K562 (cell line): ENCODE data around the gene ADORA2A. TPM values are rescaled to one million over a fixed set of nuclear protein-coding genes. Genes with fewer than 3 reads are reported as not detected.

Experiments
- ATAC-seq: fragments of 200-7000 bp; cut with Tn5 transposase; 3 replicates; pipeline ENCODE4 v1.9.1; 2020; ENCODE audit warnings: moderate library complexity
- BruUV-seq: library from RNA; stranded (reverse); fragments of 400-500 nt; replicated peaks from 2 replicates; lab custom pipeline; 2021; lab: Mats Ljungman, UMichigan
- CTCF ChIA-PET: fragments of 300-600 bp; formaldehyde crosslinking; extraction: SDS; loops from one replicate; lab custom pipeline; 2021; ENCODE audit warnings: low intra/inter-chr PET ratio; lab: Yijun Ruan, JAX
- POLR2A ChIA-PET: fragments of 300-600, 350-650 bp; sonication (Branson Sonifier 250); formaldehyde crosslinking; extraction: SDS; loops from one replicate; lab custom pipeline; 2021; ENCODE audit warnings: antibody characterized with exemption, inconsistent platforms; lab: Yijun Ruan, JAX
- DNase-seq, 4 experiments: peaks; one replicate each; pipeline versions ENCODE4 v3.0.0 to v3.0.0-alpha.2; 2011 to 2018; ENCODE audit warnings: low spot score in 3 of 4, mixed read lengths in 3 of 4; ENCODE audit errors: extremely low read depth in 1 of 4
- FAIRE-seq: peaks from 2 replicates; lab custom pipeline; 2011; peaks lifted over from hg19 to GRCh38; lab: Jason Lieb, UNC
- H2AFZ ChIP-seq: 2 replicates; pipeline ENCODE4 v1.6.0; 2011; ENCODE audit warnings: low read depth, low read length, control low read depth, inconsistent platforms
- H3K27ac ChIP-seq: fragments of 200-600 bp; 3 replicates; pipeline ENCODE4 v1.8.0; 2011; ENCODE audit warnings: low read depth, mild to moderate bottlenecking, control low read depth, inconsistent platforms, low read length, moderate library complexity, mixed read lengths; ENCODE audit errors: extremely low read depth
- H3K27me3 ChIP-seq, 2 experiments: fragments of 300-600 bp in 1 of 2; 2 replicates in 1 of 2; 3 replicates in 1 of 2; pipeline versions ENCODE4 v1.6.0 to v1.8.0; 2011; ENCODE audit warnings: inconsistent platforms in 2 of 2, low read length in 2 of 2, mild to moderate bottlenecking in 1 of 2, mixed read lengths in 1 of 2, moderate library complexity in 1 of 2; ENCODE audit not compliant: control insufficient read depth in 2 of 2, insufficient read depth in 2 of 2
- H3K36me3 ChIP-seq: fragments of 300-600 bp; 3 replicates; pipeline ENCODE4 v1.8.0; 2011; ENCODE audit warnings: mild to moderate bottlenecking, low read length, inconsistent platforms; ENCODE audit not compliant: control insufficient read depth, insufficient read depth
- H3K4me1 ChIP-seq, 2 experiments: fragments of 200-600 bp in 1 of 2; replicated peaks in 1 of 2; 2 replicates in 1 of 2; 3 replicates in 1 of 2; pipeline versions ENCODE4 v1.5.1 to v1.8.0; 2011; ENCODE audit warnings: inconsistent platforms in 2 of 2, low read length in 2 of 2, mild to moderate bottlenecking in 1 of 2, mixed read lengths in 1 of 2, moderate library complexity in 1 of 2; ENCODE audit not compliant: control insufficient read depth in 2 of 2, insufficient read depth in 2 of 2
- H3K4me2 ChIP-seq: 2 replicates; pipeline ENCODE4 v1.6.1; 2011; ENCODE audit warnings: low read length, control low read depth, inconsistent platforms, mixed read lengths; ENCODE audit not compliant: insufficient read depth
- H3K4me3 ChIP-seq: fragments of 200-600 bp; sonication (generic), shearing (Covaris generic); 2 replicates; pipeline ENCODE4 v1.5.1; 2016; ENCODE audit warnings: control low read depth, inconsistent platforms
- H3K79me2 ChIP-seq: fragments of 200-600 bp; 3 replicates; pipeline ENCODE4 v1.8.0; 2011; ENCODE audit warnings: low read length, inconsistent platforms; ENCODE audit not compliant: control insufficient read depth, insufficient read depth
- H3K9ac ChIP-seq, 2 experiments: 2 replicates each; pipeline versions ENCODE4 v1.6.0 to v1.6.1; 2011; ENCODE audit warnings: low read depth in 2 of 2, low read length in 2 of 2, control low read depth in 1 of 2, inconsistent platforms in 1 of 2, mild to moderate bottlenecking in 1 of 2, mixed read lengths in 1 of 2; ENCODE audit not compliant: insufficient read depth in 1 of 2
- H3K9me1 ChIP-seq: one replicate; pipeline ENCODE4 v1.6.0; 2011; ENCODE audit warnings: inconsistent platforms, mild to moderate bottlenecking, low read length, moderate library complexity; ENCODE audit not compliant: control insufficient read depth, insufficient read depth
- H3K9me3 ChIP-seq: replicated peaks from 2 replicates; pipeline ENCODE4 v1.5.1; 2011; ENCODE audit warnings: low read depth, low read length, inconsistent platforms; ENCODE audit not compliant: control insufficient read depth, insufficient read depth
- H4K20me1 ChIP-seq: replicated peaks from 2 replicates; pipeline ENCODE4 v1.6.1; 2011; ENCODE audit warnings: low read length, inconsistent platforms, mixed read lengths; ENCODE audit not compliant: control insufficient read depth, insufficient read depth
- ADNP ChIP-seq: fragments of 200-800 bp; sonication (Bioruptor generic); IDR thresholded peaks from 2 replicates; pipeline ENCODE4 v1.6.1; 2016; ENCODE audit warnings: missing genetic modification characterization, missing compliant biosample characterization
- BCOR ChIP-seq: fragments of 450-650 bp; IDR thresholded peaks from 2 replicates; pipeline ENCODE4 v1.6.1; 2016
- CBFA2T3 ChIP-seq: fragments of 450-650 bp; IDR thresholded peaks from 2 replicates; pipeline ENCODE4 v1.6.1; 2017
- CBFB ChIP-seq: sonication (generic); formaldehyde crosslinking; IDR thresholded peaks from 2 replicates; pipeline ENCODE4 v1.4.0; 2020; ENCODE audit warnings: mild to moderate bottlenecking, missing genetic modification reagents
- MEF2A ChIP-seq: IDR thresholded peaks from 2 replicates; pipeline ENCODE4 v1.6.1; 2011; ENCODE audit warnings: low read depth, mild to moderate bottlenecking, low read length, moderate library complexity; ENCODE audit not compliant: control insufficient read depth
- MYBL2 ChIP-seq, 2 experiments: fragments of 450-650 bp in 1 of 2; sonication (generic) in 1 of 2; formaldehyde crosslinking in 1 of 2; IDR thresholded peaks; 2 replicates each; pipeline versions ENCODE4 v1.6.1 to v1.8.1; 2017 to 2022; ENCODE audit warnings: borderline replicate concordance in 1 of 2, inconsistent platforms in 1 of 2, low read depth in 1 of 2, mild to moderate bottlenecking in 1 of 2, missing genetic modification reagents in 1 of 2, moderate library complexity in 1 of 2
- PTRF ChIP-seq: fragments of 450-650 bp; IDR thresholded peaks from 2 replicates; pipeline ENCODE4 v1.6.1; 2016; ENCODE audit warnings: mild to moderate bottlenecking, missing genetic modification characterization, missing compliant biosample characterization
- RBM25 ChIP-seq: fragments of 200-400 bp; formaldehyde crosslinking; IDR thresholded peaks from 2 replicates; pipeline ENCODE4 v1.6.1; 2018; ENCODE audit warnings: low read length, low read depth, moderate library complexity; ENCODE audit not compliant: severe bottlenecking
- RBM34 ChIP-seq: fragments of 200-400 bp; formaldehyde crosslinking; IDR thresholded peaks from 2 replicates; pipeline ENCODE4 v1.6.1; 2018; ENCODE audit warnings: low read length, borderline replicate concordance; ENCODE audit not compliant: insufficient read depth
- SIRT6 ChIP-seq: IDR thresholded peaks from one replicate; pipeline ENCODE4 v1.6.1; 2012; ENCODE audit warnings: low read depth, mild to moderate bottlenecking, control low read depth, inconsistent platforms, low read length, moderate library complexity
- SRSF7 ChIP-seq: fragments of 200-400 bp; formaldehyde crosslinking; optimal IDR thresholded peaks from 2 replicates; pipeline ENCODE3; 2017; ENCODE audit warnings: mild to moderate bottlenecking, low read depth, low read length
- in situ Hi-C: fragments of 300-500 bp; cut with MboI; formaldehyde crosslinking; loops from 4 replicates; pipeline ENCODE4 v1.15.0; 2018; ENCODE audit warnings: inconsistent platforms, mixed read lengths
- intact Hi-C: fragments of 100-400 bp; cut with micrococcal nuclease; formaldehyde crosslinking; loops from 2 replicates; pipeline ENCODE4 v1.14.2; 2022
- polyA plus RNA-seq, 8 experiments: library from polyadenylated mRNA; depleted of rRNA in 4 of 8; stranded (reverse) in 5 of 8; unstranded in 3 of 8; fragments of >200 nt; fragmentation: Nextera tagmentation in 2 of 8; fragmentation: Illumina TruSeq in 1 of 8; extraction: Ambion mirVana in 2 of 8; extraction: Trizol in 1 of 8; gene quantifications; 2 replicates each; pipeline versions ENCODE4 v1.2.1 to v1.2.3, GENCODE V29; 2011 to 2014; ENCODE audit warnings: inconsistent platforms in 1 of 8, missing spikeins in 1 of 8
- total RNA-seq, 7 experiments: library from RNA; depleted of rRNA in 6 of 7; stranded (reverse); fragments of >200 nt in 6 of 7; fragmentation: Illumina TruSeq in 2 of 7; extraction: Trizol in 2 of 7; gene quantifications; 2 replicates each; pipeline versions ENCODE4 v1.2.1 to v1.2.3, GENCODE V29; 2011 to 2021; ENCODE audit warnings: low replicate concordance in 1 of 7
- TF ChIP-seq, protein P1 (sequence below): fragments of 250-450 bp; sonication (Bioruptor Pico); IDR thresholded peaks from 2 replicates; pipeline ENCODE4 v1.8.0; 2022; ENCODE audit warnings: inconsistent platforms
- TF ChIP-seq, protein P2 (sequence below): IDR thresholded peaks from 2 replicates; pipeline ENCODE4 v1.6.1; 2011; ENCODE audit not compliant: insufficient read length; ENCODE audit errors: extremely low read depth
- TF ChIP-seq, protein P3 (sequence below): sonication (generic); formaldehyde crosslinking; IDR thresholded peaks from 2 replicates; pipeline ENCODE4 v1.4.0; 2020; ENCODE audit warnings: mild to moderate bottlenecking, missing genetic modification reagents
- TF ChIP-seq, protein P4 (sequence below): sonication (generic); formaldehyde crosslinking; IDR thresholded peaks from 2 replicates; pipeline ENCODE4 v1.8.0; 2022; ENCODE audit warnings: mild to moderate bottlenecking, missing genetic modification reagents
- TF ChIP-seq, protein P5 (sequence below): sonication (generic); formaldehyde crosslinking; IDR thresholded peaks from 2 replicates; pipeline ENCODE4 v1.8.1; 2023; ENCODE audit warnings: mild to moderate bottlenecking, missing genetic modification reagents, moderate library complexity

ADORA2A gene
- total and polyA plus RNA-seq, 9 of the 15 experiments (the other 6 are each of a cell fraction or from before 2014, with no cell fraction given), result 0.15 to 2.1 (median 0.66) TPM; not detected in 2

DNA sequence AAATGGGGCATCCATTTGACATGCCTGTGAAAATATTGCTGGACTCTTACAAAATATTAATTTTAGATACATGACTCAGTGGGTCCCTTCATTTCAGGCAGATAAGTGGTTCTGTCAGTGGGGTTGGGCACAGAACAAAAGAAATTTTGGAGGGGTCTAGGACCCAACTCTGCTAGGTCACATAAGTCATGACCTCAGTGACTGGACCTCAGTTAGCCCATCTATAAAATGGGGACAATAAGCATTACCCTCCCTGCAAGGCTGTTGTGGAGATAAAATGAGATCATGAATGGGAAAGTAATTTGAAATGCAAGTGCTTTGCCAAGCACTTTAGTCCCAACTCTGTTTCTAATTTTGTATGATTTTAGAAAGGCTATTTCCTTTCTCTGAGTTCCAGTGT is 23.8 kb downstream of the ADORA2A start:
- Histone ChIP-seq H3K9me1 (no peaks in the 10 kb centered on the region), H3K4me2 (no peak overlapping the region), H3K27ac (no peak overlapping the region), H3K36me3 (no peaks in the 10 kb centered on the region), H3K4me3 (no peak overlapping the region), H2AFZ (no peak overlapping the region), H3K79me2 (no peaks in the 10 kb centered on the region), H3K27me3 (no peaks in the 10 kb centered on the region), H3K9ac (no peak overlapping the region), H4K20me1 (no peaks in the 10 kb centered on the region), H3K9me3 (no peaks in the 10 kb centered on the region), H3K4me1 (peaks cover under 1 to 18% of the 10 kb centered on the region in 2 experiments)
- ChIA-PET POLR2A (no interaction called here), CTCF (no interaction called here)
- ATAC-seq, result no peak
- intact Hi-C loops, result no loop called here
- FAIRE-seq, result no peak
- in situ Hi-C loops, result no loop called here
- no peak for DNase-seq
- BruUV-seq, result no TSS peak
- TF ChIP-seq RBM34 (no peak), ADNP (tag) (0 out of 2 replicates have a peak, but pooled peaks have one; percentile 45), BCOR (peak; percentile 40; the same call in 1 of the 2 replicates), SIRT6 (no peak), MEF2A (no peak), SRSF7 (no peak), CBFB (CRISPR knock-in tag) (no peak), MYBL2 (IDR thresholded peaks at IDR 0.05; ENCODE audit: low read depth) (no peak), MYBL2 (CRISPR knock-in tag; IDR thresholded peaks at IDR 0.05; ENCODE audit: borderline replicate concordance) (no peak), PTRF (tag) (no peak), RBM25 (peak; percentile 83), CBFA2T3 (no peak)
- TF ChIP-seq, protein P1, sequence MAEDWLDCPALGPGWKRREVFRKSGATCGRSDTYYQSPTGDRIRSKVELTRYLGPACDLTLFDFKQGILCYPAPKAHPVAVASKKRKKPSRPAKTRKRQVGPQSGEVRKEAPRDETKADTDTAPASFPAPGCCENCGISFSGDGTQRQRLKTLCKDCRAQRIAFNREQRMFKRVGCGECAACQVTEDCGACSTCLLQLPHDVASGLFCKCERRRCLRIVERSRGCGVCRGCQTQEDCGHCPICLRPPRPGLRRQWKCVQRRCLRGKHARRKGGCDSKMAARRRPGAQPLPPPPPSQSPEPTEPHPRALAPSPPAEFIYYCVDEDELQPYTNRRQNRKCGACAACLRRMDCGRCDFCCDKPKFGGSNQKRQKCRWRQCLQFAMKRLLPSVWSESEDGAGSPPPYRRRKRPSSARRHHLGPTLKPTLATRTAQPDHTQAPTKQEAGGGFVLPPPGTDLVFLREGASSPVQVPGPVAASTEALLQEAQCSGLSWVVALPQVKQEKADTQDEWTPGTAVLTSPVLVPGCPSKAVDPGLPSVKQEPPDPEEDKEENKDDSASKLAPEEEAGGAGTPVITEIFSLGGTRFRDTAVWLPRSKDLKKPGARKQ (CRISPR knock-in tag), result no peak
- TF ChIP-seq, protein P2, sequence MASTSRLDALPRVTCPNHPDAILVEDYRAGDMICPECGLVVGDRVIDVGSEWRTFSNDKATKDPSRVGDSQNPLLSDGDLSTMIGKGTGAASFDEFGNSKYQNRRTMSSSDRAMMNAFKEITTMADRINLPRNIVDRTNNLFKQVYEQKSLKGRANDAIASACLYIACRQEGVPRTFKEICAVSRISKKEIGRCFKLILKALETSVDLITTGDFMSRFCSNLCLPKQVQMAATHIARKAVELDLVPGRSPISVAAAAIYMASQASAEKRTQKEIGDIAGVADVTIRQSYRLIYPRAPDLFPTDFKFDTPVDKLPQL, result no peak
- TF ChIP-seq, protein P3, sequence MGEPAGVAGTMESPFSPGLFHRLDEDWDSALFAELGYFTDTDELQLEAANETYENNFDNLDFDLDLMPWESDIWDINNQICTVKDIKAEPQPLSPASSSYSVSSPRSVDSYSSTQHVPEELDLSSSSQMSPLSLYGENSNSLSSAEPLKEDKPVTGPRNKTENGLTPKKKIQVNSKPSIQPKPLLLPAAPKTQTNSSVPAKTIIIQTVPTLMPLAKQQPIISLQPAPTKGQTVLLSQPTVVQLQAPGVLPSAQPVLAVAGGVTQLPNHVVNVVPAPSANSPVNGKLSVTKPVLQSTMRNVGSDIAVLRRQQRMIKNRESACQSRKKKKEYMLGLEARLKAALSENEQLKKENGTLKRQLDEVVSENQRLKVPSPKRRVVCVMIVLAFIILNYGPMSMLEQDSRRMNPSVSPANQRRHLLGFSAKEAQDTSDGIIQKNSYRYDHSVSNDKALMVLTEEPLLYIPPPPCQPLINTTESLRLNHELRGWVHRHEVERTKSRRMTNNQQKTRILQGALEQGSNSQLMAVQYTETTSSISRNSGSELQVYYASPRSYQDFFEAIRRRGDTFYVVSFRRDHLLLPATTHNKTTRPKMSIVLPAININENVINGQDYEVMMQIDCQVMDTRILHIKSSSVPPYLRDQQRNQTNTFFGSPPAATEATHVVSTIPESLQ (CRISPR knock-in tag), result no peak
- TF ChIP-seq, protein P4, sequence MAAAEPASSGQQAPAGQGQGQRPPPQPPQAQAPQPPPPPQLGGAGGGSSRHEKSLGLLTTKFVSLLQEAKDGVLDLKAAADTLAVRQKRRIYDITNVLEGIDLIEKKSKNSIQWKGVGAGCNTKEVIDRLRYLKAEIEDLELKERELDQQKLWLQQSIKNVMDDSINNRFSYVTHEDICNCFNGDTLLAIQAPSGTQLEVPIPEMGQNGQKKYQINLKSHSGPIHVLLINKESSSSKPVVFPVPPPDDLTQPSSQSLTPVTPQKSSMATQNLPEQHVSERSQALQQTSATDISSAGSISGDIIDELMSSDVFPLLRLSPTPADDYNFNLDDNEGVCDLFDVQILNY (CRISPR knock-in tag), result no peak
- TF ChIP-seq, protein P5, sequence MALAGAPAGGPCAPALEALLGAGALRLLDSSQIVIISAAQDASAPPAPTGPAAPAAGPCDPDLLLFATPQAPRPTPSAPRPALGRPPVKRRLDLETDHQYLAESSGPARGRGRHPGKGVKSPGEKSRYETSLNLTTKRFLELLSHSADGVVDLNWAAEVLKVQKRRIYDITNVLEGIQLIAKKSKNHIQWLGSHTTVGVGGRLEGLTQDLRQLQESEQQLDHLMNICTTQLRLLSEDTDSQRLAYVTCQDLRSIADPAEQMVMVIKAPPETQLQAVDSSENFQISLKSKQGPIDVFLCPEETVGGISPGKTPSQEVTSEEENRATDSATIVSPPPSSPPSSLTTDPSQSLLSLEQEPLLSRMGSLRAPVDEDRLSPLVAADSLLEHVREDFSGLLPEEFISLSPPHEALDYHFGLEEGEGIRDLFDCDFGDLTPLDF, result no peak
